Cardiac fibroblast (primary cell): ENCODE data around the gene INPP5K.

ENCODE experiments used
- DNase-seq, 2 donors: peaks; one replicate each; pipeline versions ENCODE4 v3.0.0 to v3.0.0-alpha.2; 2010; ENCODE audit warnings: low read depth in 2 of 2
- H3K4me3 ChIP-seq, 2 donors: replicated peaks in 1 of 2; 1 replicate in 1 of 2; 2 replicates in 1 of 2; pipeline ENCODE4 v1.5.1; 2011; ENCODE audit warnings: low read depth in 2 of 2, low read length in 2 of 2, mild to moderate bottlenecking in 2 of 2, moderate library complexity in 1 of 2
- CTCF ChIP-seq: IDR thresholded peaks from one replicate; pipeline ENCODE4 v1.5.1; 2011; ENCODE audit warnings: low read depth, mild to moderate bottlenecking, low read length, inconsistent platforms

INPP5K gene

GRCh38 chr17:1506649-1507267 is 9.7 kb downstream of the INPP5K start:
- H3K4me3 ChIP-seq: no peak overlapping the region
- TF ChIP-seq CTCF: no peak
- DNase-seq: no peak

DNA sequence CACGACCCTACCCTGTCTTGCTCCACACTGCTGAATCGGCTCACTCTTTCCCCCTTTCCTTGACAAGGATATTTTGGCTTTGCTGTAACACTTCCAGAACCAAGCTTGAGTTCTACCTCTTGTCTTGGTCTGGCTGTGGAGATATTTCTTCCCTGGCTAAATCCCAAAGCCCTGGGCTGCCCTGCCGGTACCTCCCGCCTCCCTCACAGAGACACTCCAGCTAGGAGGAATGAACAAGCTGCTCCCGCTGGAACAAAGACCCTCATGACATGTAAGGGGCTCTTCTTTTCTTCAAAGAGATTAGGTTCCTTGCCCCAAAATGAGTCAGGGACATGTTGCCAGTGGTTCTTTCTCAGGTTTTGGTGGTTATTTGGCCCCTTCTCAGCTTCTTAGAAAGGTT is 10.8 kb downstream of the INPP5K start:
- H3K4me3 ChIP-seq: no peak overlapping the region
- no peak for TF ChIP-seq CTCF
- DNase-seq: no peak

DNA sequence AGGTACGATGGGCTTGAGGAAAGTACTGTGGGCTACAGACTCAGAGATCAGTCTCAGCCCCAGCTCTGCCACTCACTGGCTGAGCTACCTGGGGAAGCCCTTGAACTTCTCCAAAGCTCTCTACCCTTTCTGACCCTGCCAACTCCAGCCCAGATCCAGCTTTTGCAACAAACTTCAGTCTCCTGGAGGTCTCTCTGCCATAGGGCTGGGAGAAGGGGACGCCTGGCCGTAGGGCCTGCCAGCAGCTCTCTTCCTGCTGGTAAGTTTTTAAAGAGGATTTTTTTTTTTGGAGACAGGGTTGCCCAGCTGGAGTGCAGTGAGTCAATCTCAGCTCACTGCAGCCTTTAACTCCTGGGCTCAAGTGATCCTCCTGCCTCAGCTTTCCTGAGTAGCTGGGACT is 11.5 kb downstream of the INPP5K start:
- H3K4me3 ChIP-seq: no peak overlapping the region
- no peak for DNase-seq
- no peak for TF ChIP-seq CTCF

- no peak overlapping the region for H3K4me3 ChIP-seq
- no peak for TF ChIP-seq CTCF
- DNase-seq: no peak
Observed at GRCh38 chr17:1503699-1504098, 12.7 kb downstream of the INPP5K start.

- H3K4me3 ChIP-seq: no peak overlapping the region
- DNase-seq: peak; percentile 31 to 43
- TF ChIP-seq CTCF: no peak
Observed at GRCh38 chr17:1498869-1499268, 17.5 kb downstream of the INPP5K start.

DNA sequence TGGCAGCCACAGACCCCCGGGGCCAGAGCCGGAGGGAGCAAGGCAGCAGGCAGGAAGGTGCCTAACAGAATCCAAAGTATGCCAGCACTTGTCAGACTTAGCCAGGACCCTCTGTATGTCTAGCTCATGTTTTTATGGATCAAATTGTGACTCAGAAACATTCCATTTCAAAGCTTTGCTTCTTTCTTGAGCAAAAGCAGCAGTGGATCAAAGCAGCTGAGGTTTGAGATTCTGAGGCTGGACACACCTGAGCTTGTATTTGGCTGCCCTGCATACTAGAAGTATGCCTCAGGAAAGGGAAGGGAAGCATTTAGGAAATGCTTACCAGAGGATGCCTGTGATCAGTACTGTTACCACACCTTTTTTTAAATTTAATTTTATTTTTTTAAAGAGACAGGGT is 18.2 kb downstream of the INPP5K start:
- no peak for TF ChIP-seq CTCF
- no peak overlapping the region for H3K4me3 ChIP-seq
- no peak for DNase-seq

GRCh38 chr17:1497831-1498230 is 18.6 kb downstream of the INPP5K start:
- DNase-seq: no peak
- no peak for TF ChIP-seq CTCF
- no peak overlapping the region for H3K4me3 ChIP-seq
